GM12865 (cell line): ENCODE results near the gene MAP2K5.

Source experiments
- DNase-seq: peaks from one replicate; pipeline ENCODE4 v3.0.0; 2010; ENCODE audit warnings: low read depth
- H3K4me3 ChIP-seq: 2 replicates; pipeline ENCODE4 v1.5.1; 2011; ENCODE audit warnings: mild to moderate bottlenecking, low read depth, low read length, control low read depth
- TF ChIP-seq, protein P1 (sequence below): IDR thresholded peaks from 2 replicates; pipeline ENCODE4 v1.5.1; 2011; ENCODE audit warnings: low read length, control low read depth, low read depth, inconsistent platforms; ENCODE audit not compliant: insufficient read depth; ENCODE audit errors: missing control alignments

Gene MAP2K5

GRCh38 chr15:67548236-67548852 lies 5.8 kb downstream of the MAP2K5 start:
- no peak overlapping the region for H3K4me3 ChIP-seq
- TF ChIP-seq, protein P1, sequence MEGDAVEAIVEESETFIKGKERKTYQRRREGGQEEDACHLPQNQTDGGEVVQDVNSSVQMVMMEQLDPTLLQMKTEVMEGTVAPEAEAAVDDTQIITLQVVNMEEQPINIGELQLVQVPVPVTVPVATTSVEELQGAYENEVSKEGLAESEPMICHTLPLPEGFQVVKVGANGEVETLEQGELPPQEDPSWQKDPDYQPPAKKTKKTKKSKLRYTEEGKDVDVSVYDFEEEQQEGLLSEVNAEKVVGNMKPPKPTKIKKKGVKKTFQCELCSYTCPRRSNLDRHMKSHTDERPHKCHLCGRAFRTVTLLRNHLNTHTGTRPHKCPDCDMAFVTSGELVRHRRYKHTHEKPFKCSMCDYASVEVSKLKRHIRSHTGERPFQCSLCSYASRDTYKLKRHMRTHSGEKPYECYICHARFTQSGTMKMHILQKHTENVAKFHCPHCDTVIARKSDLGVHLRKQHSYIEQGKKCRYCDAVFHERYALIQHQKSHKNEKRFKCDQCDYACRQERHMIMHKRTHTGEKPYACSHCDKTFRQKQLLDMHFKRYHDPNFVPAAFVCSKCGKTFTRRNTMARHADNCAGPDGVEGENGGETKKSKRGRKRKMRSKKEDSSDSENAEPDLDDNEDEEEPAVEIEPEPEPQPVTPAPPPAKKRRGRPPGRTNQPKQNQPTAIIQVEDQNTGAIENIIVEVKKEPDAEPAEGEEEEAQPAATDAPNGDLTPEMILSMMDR, result no peak
- DNase-seq, result no peak

DNA sequence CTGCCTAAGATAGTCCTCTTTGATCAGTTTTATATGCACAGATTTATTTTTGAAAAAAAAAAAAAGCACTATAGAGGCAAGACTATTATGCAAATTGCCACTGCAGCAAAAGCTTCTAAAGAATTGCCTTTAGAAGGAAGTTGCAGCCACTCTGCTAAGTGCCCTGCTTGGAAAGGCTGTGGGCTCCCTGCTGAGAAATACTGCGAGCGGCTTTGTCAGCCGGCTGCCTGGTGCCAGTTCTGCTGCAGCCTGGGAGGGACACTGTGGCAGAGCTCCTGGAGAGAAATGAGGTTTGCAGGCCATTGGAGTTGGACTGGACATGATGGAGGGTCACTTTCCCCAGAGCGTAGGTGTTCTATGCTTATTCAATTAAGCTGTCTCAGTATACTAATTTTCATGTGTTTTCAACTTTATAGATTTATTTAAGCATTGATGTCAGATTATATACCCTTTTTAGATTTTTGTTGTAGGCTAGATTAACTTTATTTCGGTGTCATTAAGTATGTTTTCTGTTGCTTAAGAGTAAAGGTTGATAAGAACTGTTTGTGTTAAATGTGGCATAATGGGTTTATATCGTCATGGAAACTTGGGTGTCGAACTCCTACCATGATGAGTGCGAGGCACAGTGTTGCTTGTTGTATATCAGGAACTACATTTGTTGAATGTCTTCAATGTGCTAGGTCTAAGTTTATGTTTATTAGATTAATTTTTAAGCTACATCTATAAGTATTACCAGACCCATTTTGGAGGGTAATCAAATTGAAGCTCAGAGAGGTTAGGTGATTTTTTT lies 6.6 kb downstream of the MAP2K5 start:
- H3K4me3 ChIP-seq, result no peak overlapping the region
- TF ChIP-seq, protein P1, result no peak
- no peak for DNase-seq

GRCh38 chr15:67549736-67550135 lies 7.2 kb downstream of the MAP2K5 start:
- DNase-seq, result no peak
- TF ChIP-seq, protein P1, result no peak
- no peak overlapping the region for H3K4me3 ChIP-seq

GRCh38 chr15:67550522-67550921 lies 8.0 kb downstream of the MAP2K5 start:
- no peak for DNase-seq
- TF ChIP-seq, protein P1, result no peak
- H3K4me3 ChIP-seq, result no peak overlapping the region

DNA sequence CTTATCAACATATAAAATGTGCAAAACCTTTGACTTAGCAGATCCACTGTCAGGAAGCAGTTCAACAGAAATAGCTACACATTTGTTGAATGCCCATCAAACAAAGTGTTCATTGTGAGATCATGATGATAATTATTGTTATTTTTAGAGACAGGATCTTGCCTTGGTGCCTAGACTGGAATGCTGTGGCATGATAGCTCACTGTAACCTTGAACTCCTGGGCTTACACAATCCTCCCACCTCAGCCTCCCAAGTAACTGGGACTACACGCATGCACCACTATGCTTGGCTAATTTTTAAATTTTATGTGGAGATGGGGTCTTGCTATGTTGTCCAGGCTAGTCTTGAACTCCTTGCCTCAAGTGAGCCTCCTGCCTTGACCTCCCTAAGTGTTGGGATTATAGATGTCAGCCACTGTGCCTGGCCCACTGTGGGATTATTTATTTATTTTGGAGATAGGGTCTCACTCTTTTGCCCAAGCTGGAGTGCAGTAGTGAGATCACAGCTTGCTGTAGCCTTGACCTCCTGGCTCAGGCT lies 8.8 kb downstream of the MAP2K5 start:
- TF ChIP-seq, protein P1, result no peak
- no peak for DNase-seq
- no peak overlapping the region for H3K4me3 ChIP-seq

GRCh38 chr15:67554580-67554979 lies 12.1 kb downstream of the MAP2K5 start:
- TF ChIP-seq, protein P1, result no peak
- no peak overlapping the region for H3K4me3 ChIP-seq
- no peak for DNase-seq
